Neuronal stem cell (in vitro differentiated cells): ENCODE data around the gene CCDC59.
"Not testable (repeated sequence)": the region's sequence is repeated elsewhere in the genome, so short reads cannot be mapped to it uniquely, and the experiment has no call there.

Source experiments
- DNase-seq: peaks from one replicate; pipeline ENCODE4 v3.0.0-alpha.2; 2013; ENCODE audit warnings: low spot score
- H2AFZ ChIP-seq: one replicate; pipeline ENCODE4 v1.6.1; 2013; ENCODE audit warnings: mild to moderate bottlenecking, low read length, inconsistent platforms
- H2AK5ac ChIP-seq: 2 replicates; pipeline ENCODE4 v1.6.1; 2013; ENCODE audit warnings: low read depth, mild to moderate bottlenecking, inconsistent platforms, low read length, moderate library complexity, mixed read lengths
- H2BK120ac ChIP-seq: 2 replicates; pipeline ENCODE4 v1.6.1; 2013; ENCODE audit warnings: low read depth, mild to moderate bottlenecking, inconsistent platforms, low read length, moderate library complexity, mixed read lengths
- H2BK12ac ChIP-seq: one replicate; pipeline ENCODE4 v1.6.1; 2013; ENCODE audit warnings: low read length, inconsistent platforms
- H2BK15ac ChIP-seq: 2 replicates; pipeline ENCODE4 v1.6.1; 2013; ENCODE audit warnings: mild to moderate bottlenecking, low read length, inconsistent platforms, mixed read lengths
- H2BK5ac ChIP-seq: one replicate; pipeline ENCODE4 v1.6.1; 2013; ENCODE audit warnings: inconsistent platforms, mild to moderate bottlenecking, low read length, moderate library complexity
- H3K14ac ChIP-seq: one replicate; pipeline ENCODE4 v1.6.1; 2013; ENCODE audit warnings: low read length, inconsistent platforms
- H3K18ac ChIP-seq: 2 replicates; pipeline ENCODE4 v1.6.1; 2013; ENCODE audit warnings: low read length, inconsistent platforms
- H3K23ac ChIP-seq: 2 replicates; pipeline ENCODE4 v1.6.1; 2013; ENCODE audit warnings: low read depth, mild to moderate bottlenecking, mixed read lengths, low read length, inconsistent platforms; ENCODE audit not compliant: poor library complexity
- H3K27ac ChIP-seq: replicated peaks from 3 replicates; pipeline ENCODE4 v1.5.1; 2013; ENCODE audit warnings: low read length, inconsistent platforms
- H3K27me3 ChIP-seq, 3 experiments: 2 replicates each; pipeline ENCODE4 v1.6.1; 2013; ENCODE audit warnings: low read length in 3 of 3, mild to moderate bottlenecking in 2 of 3, inconsistent platforms in 1 of 3, low read depth in 1 of 3, mixed read lengths in 1 of 3, moderate library complexity in 1 of 3; ENCODE audit not compliant: control insufficient read depth in 3 of 3, insufficient read depth in 3 of 3
- H3K36me3 ChIP-seq, 2 donors: replicated peaks in 1 of 2; 2 replicates each; pipeline ENCODE4 v1.6.1; 2013; ENCODE audit warnings: low read length in 2 of 2; ENCODE audit not compliant: control insufficient read depth in 2 of 2, insufficient read depth in 2 of 2
- H3K4ac ChIP-seq: 2 replicates; pipeline ENCODE4 v1.6.1; 2013; ENCODE audit warnings: inconsistent platforms, mild to moderate bottlenecking, low read length, moderate library complexity
- H3K4me1 ChIP-seq, 2 donors: 1 replicate in 1 of 2; 2 replicates in 1 of 2; pipeline ENCODE4 v1.6.1; 2013; ENCODE audit warnings: low read length in 2 of 2, low read depth in 1 of 2; ENCODE audit not compliant: control insufficient read depth in 2 of 2, insufficient read depth in 1 of 2
- H3K4me2 ChIP-seq: one replicate; pipeline ENCODE4 v1.6.1; 2013; ENCODE audit warnings: mild to moderate bottlenecking, low read length, inconsistent platforms; ENCODE audit not compliant: insufficient read depth, poor library complexity, severe bottlenecking
- H3K4me3 ChIP-seq, 2 donors: 2 replicates each; pipeline ENCODE4 v1.5.1; 2013; ENCODE audit warnings: low read length in 2 of 2, mild to moderate bottlenecking in 2 of 2, inconsistent platforms in 1 of 2, moderate library complexity in 1 of 2
- H3K79me1 ChIP-seq: one replicate; pipeline ENCODE4 v1.6.1; 2013; ENCODE audit warnings: low read depth, mild to moderate bottlenecking, inconsistent platforms, low read length, moderate library complexity
- H3K9ac ChIP-seq: one replicate; pipeline ENCODE4 v1.6.1; 2013; ENCODE audit warnings: mild to moderate bottlenecking, low read depth, low read length, inconsistent platforms; ENCODE audit not compliant: poor library complexity
- H3K9me3 ChIP-seq, 2 donors: replicated peaks in 1 of 2; 2 replicates each; pipeline versions ENCODE3 to v1.6.1; 2013; ENCODE audit warnings: low read length in 2 of 2, mild to moderate bottlenecking in 2 of 2, inconsistent platforms in 1 of 2, low read depth in 1 of 2, mixed read lengths in 1 of 2, moderate library complexity in 1 of 2; ENCODE audit not compliant: control insufficient read depth in 2 of 2, insufficient read depth in 1 of 2
- H4K8ac ChIP-seq: one replicate; pipeline ENCODE4 v1.6.1; 2013; ENCODE audit warnings: low read depth, mild to moderate bottlenecking, inconsistent platforms, low read length, moderate library complexity
- H4K91ac ChIP-seq: one replicate; pipeline ENCODE4 v1.6.1; 2013; ENCODE audit warnings: low read length, low read depth, mild to moderate bottlenecking, inconsistent platforms; ENCODE audit not compliant: poor library complexity
- WGBS, 2 donors: extraction: QIAGEN DNeasy Blood & Tissue Kit; methylation state at CpG; one replicate each; pipeline ENCODE4 v1.1.7; 2013; ENCODE audit warnings: missing lambda C conversion rate in 2 of 2, mixed read lengths in 1 of 2; ENCODE audit not compliant: insufficient read length in 2 of 2, insufficient replicate concordance in 1 of 2; ENCODE audit errors: extremely low coverage in 2 of 2; 5-methylcytosine and 5-hydroxymethylcytosine counted together

CCDC59 gene

DNA sequence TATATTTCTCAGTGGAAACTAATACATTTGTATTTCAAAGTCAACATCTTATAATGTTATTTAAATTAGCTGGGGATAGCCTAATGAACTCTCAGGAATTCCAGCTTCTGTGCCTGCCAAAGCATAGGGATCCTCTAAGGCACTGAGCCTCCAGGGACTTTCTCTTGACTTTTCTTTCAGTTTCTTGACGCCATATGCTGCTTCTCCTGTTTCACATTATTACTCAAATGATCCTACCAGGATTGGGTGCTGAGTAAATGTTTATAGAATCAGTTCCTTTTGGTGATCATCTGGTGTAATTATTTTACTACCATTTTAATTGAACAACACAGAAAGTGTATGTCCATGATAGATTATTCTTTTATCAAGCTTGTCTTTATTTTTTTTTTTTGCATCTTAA, 8.0 kb upstream of the CCDC59 start:
- Histone ChIP-seq H3K9ac (no peak overlapping the region), H3K4ac (no peak overlapping the region), H4K8ac (no peak overlapping the region), H3K4me3 (no peak overlapping the region), H3K18ac (no peak overlapping the region), H2BK12ac (no peak overlapping the region), H3K4me1 (no peaks in the 10 kb centered on the region), H3K9me3 (no peaks in the 10 kb centered on the region), H3K36me3 (no peaks in the 10 kb centered on the region), H3K27ac (no peak overlapping the region), H4K91ac (no peak overlapping the region), H2BK120ac (no peak overlapping the region), H2BK5ac (no peak overlapping the region), H3K79me1 (peaks cover 7% of the 10 kb centered on the region), H3K23ac (no peak overlapping the region), H3K14ac (no peak overlapping the region), H2BK15ac (no peak overlapping the region), H3K4me2 (no peak overlapping the region), H2AK5ac (no peak overlapping the region), H2AFZ (no peak overlapping the region), H3K27me3 (no peaks in the 10 kb centered on the region)
- WGBS, 2 donors, result no CpG with 5 or more reads among the region's 1 CpG
- no peak for DNase-seq

DNA sequence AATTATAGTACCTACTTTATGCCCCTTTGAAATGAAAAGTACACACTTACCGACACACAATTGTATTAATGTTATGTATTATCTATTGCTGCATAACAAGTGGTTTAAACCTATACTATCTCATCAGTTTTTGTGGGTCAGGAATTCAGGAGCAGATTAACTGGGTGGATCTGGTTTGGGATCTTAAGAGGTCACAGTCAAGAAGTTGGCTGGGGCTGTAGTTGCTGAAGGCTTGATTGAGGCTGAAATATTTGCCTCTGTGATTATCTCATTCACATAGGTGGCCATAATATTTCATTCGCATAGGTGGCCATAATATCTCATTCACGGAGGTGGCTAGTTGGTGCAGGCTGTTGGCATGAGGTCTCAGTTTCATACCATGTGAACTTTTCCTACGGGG, 5.8 kb upstream of the CCDC59 start:
- no peak overlapping the region for H2AK5ac ChIP-seq
- WGBS, 2 donors, result no CpG with 5 or more reads among the region's 4 CpGs
- H3K23ac ChIP-seq, result no peak overlapping the region
- no peak overlapping the region for H2BK15ac ChIP-seq
- H4K8ac ChIP-seq, result no peak overlapping the region
- H3K79me1 ChIP-seq, result peaks cover 3% of the 10 kb centered on the region
- H3K14ac ChIP-seq, result no peak overlapping the region
- H3K18ac ChIP-seq, result no peak overlapping the region
- H3K36me3 ChIP-seq, result no peaks in the 10 kb centered on the region
- H3K27ac ChIP-seq, result no peak overlapping the region
- H2BK5ac ChIP-seq, result no peak overlapping the region
- H3K4me1 ChIP-seq, result peaks cover 0 to 2% of the 10 kb centered on the region in 2 donors
- H3K9ac ChIP-seq, result no peak overlapping the region
- H4K91ac ChIP-seq, result no peak overlapping the region
- H3K4ac ChIP-seq, result no peak overlapping the region
- no peak overlapping the region for H3K4me3 ChIP-seq
- H2BK120ac ChIP-seq, result no peak overlapping the region
- H2BK12ac ChIP-seq, result no peak overlapping the region
- H3K9me3 ChIP-seq, result no peaks in the 10 kb centered on the region
- no peaks in the 10 kb centered on the region for H3K27me3 ChIP-seq
- H2AFZ ChIP-seq, result no peak overlapping the region
- DNase-seq, result no peak
- no peak overlapping the region for H3K4me2 ChIP-seq

DNA sequence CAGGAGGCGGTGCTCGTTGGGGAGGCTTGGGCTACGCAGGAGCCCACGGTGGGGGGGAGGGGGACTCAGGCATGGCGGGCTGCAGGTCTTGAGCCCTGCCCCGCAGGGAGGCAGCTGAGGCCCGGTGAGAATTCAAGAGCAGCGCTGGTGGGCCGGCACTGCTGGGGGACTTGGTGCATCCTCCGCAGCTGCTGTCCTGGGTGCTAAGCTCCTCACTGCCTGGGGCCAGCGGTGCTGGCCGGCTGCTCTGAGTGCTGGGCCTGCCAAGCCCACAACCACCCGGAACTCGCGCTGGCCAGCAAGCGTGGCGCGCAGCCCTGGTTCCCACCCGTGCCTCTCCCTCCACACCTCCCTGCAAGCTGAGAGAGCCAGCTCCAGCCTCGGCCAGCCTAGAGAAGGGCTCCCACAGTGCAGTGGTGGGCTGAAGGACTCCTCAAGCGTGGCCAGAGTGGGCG, 3.3 kb upstream of the CCDC59 start:
- no peak overlapping the region for H3K4me2 ChIP-seq
- H3K23ac ChIP-seq, result no peak overlapping the region
- H2BK120ac ChIP-seq, result no peak overlapping the region
- H3K4me1 ChIP-seq, result peaks cover 2% of the 10 kb centered on the region in 2 donors
- H3K79me1 ChIP-seq, result peaks cover 3% of the 10 kb centered on the region
- no peak overlapping the region for H3K18ac ChIP-seq
- no CpG with 5 or more reads among the region's 22 CpGs for WGBS, 2 donors
- no peak overlapping the region for H2BK12ac ChIP-seq
- H4K91ac ChIP-seq, result no peak overlapping the region
- H4K8ac ChIP-seq, result no peak overlapping the region
- H3K27ac ChIP-seq, result no peak overlapping the region
- H2AFZ ChIP-seq, result no peak overlapping the region
- H2BK15ac ChIP-seq, result no peak overlapping the region
- no peak overlapping the region for H3K4ac ChIP-seq
- no peaks in the 10 kb centered on the region for H3K9me3 ChIP-seq
- no peak overlapping the region for H2AK5ac ChIP-seq
- no peak overlapping the region for H2BK5ac ChIP-seq
- no peak for DNase-seq
- no peak overlapping the region for H3K9ac ChIP-seq
- H3K27me3 ChIP-seq, result no peaks in the 10 kb centered on the region
- H3K14ac ChIP-seq, result peak overlapping the region; percentile 21
- no peak overlapping the region for H3K4me3 ChIP-seq
- H3K36me3 ChIP-seq, result peaks cover 0 to 6% of the 10 kb centered on the region in 2 donors

DNA sequence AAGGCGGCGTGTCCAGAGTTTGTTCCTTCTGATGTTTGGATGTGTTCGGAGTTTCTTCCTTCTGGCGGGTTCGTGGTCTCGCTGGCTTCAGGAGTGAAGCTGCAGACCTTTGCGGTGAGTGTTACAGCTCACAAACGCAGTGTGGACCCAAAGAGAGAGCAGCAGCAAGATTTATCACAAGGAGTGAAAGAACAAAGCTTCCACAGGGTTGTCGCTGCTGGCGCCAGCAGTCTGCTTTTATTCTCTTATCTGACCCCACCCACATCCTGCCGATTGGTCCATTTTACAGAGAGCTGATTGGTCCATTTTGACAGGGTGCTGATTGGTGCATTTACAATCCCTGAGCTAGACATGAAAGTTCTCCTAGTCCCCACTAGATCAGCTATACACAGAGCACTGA, 2.6 kb upstream of the CCDC59 start:
- not testable (repeated sequence) for H3K27me3 ChIP-seq, H3K79me1 ChIP-seq, H2BK12ac ChIP-seq, DNase-seq, H3K27ac ChIP-seq, H2BK120ac ChIP-seq, H2AK5ac ChIP-seq, H3K9ac ChIP-seq, H4K91ac ChIP-seq, H3K14ac ChIP-seq, H3K9me3 ChIP-seq, H3K23ac ChIP-seq, H3K4me1 ChIP-seq, H3K4ac ChIP-seq, H3K4me3 ChIP-seq, H3K18ac ChIP-seq, H2BK15ac ChIP-seq, H2AFZ ChIP-seq, H3K4me2 ChIP-seq, H4K8ac ChIP-seq, H2BK5ac ChIP-seq
- peaks cover 2 to 12% of the 10 kb centered on the region in 2 donors for H3K36me3 ChIP-seq
- WGBS, 2 donors, result no CpG with 5 or more reads among the region's 11 CpGs
